OCI-LY1 (cell line): ENCODE measurements around the gene TBC1D14.

ENCODE experiments used
- H2AFZ ChIP-seq: fragments of 200-600 bp; sonication (generic), shearing (Covaris generic); 2 replicates; pipeline ENCODE4 v1.6.0; 2014; ENCODE audit warnings: antibody characterized with exemption, mild to moderate bottlenecking, low read length
- H3F3A ChIP-seq: fragments of 200-600 bp; sonication (generic), shearing (Covaris generic); 2 replicates; pipeline ENCODE4 v1.6.0; 2014; ENCODE audit warnings: mild to moderate bottlenecking, antibody characterized with exemption, low read length, moderate library complexity; ENCODE audit not compliant: insufficient read depth
- H3K27ac ChIP-seq: fragments of 200-600 bp; sonication (generic); 2 replicates; pipeline ENCODE4 v1.5.1; 2014; ENCODE audit warnings: low read length, mixed run types, mild to moderate bottlenecking, low read depth; ENCODE audit not compliant: poor library complexity, severe bottlenecking
- H3K27me3 ChIP-seq: fragments of 200-600 bp; sonication (generic); 2 replicates; pipeline ENCODE4 v1.6.0; 2014; ENCODE audit warnings: antibody characterized with exemption, mild to moderate bottlenecking, low read length, moderate library complexity; ENCODE audit not compliant: insufficient read depth
- H3K36me3 ChIP-seq: fragments of 200-600 bp; sonication (generic); 2 replicates; pipeline ENCODE4 v1.6.1; 2014; ENCODE audit warnings: mild to moderate bottlenecking, antibody characterized with exemption, low read length, moderate library complexity, mixed read lengths; ENCODE audit not compliant: insufficient read depth
- H3K4me1 ChIP-seq: fragments of 200-600 bp; sonication (generic); 2 replicates; pipeline ENCODE4 v1.5.1; 2014; ENCODE audit warnings: mild to moderate bottlenecking, low read length, moderate library complexity; ENCODE audit not compliant: insufficient read depth, severe bottlenecking
- H3K4me2 ChIP-seq: fragments of 200-600 bp; sonication (generic), shearing (Covaris generic); 2 replicates; pipeline ENCODE4 v1.6.1; 2014; ENCODE audit warnings: low read length
- H3K4me3 ChIP-seq: fragments of 200-600 bp; sonication (generic); 2 replicates; pipeline ENCODE4 v1.5.1; 2014; ENCODE audit warnings: low read length, low read depth, mild to moderate bottlenecking, mixed read lengths; ENCODE audit not compliant: poor library complexity, severe bottlenecking
- H3K79me2 ChIP-seq: fragments of 200-600 bp; shearing (Covaris generic); 2 replicates; pipeline ENCODE4 v1.6.1; 2016; ENCODE audit warnings: mixed run types, low read length, mixed read lengths; ENCODE audit not compliant: insufficient read depth
- H3K9ac ChIP-seq: fragments of 200-600 bp; sonication (generic), shearing (Covaris generic); 2 replicates; pipeline ENCODE4 v1.6.1; 2014; ENCODE audit warnings: mild to moderate bottlenecking, low read length, mixed read lengths
- H3K9me2 ChIP-seq: fragments of 200-600 bp; sonication (generic), shearing (Covaris generic); 2 replicates; pipeline ENCODE4 v1.6.1; 2014; ENCODE audit warnings: low read depth, mild to moderate bottlenecking, low read length, mixed read lengths
- H3K9me3 ChIP-seq: fragments of 200-600 bp; shearing (Covaris generic); 2 replicates; pipeline ENCODE4 v1.6.1; 2014; ENCODE audit warnings: low read length, mixed read lengths
- H4K20me1 ChIP-seq: fragments of 200-600 bp; sonication (generic), shearing (Covaris generic); 2 replicates; pipeline ENCODE4 v1.6.0; 2016; ENCODE audit warnings: mild to moderate bottlenecking, low read length; ENCODE audit not compliant: insufficient read depth
- EZH2 ChIP-seq: fragments of 200-600 bp; sonication (generic), shearing (Covaris generic); IDR thresholded peaks from 2 replicates; pipeline ENCODE4 v1.8.0; 2017; ENCODE audit warnings: borderline replicate concordance, mixed run types, mild to moderate bottlenecking, antibody characterized with exemption, low read length, moderate library complexity, mixed read lengths
- TF ChIP-seq, protein P1 (sequence below): fragments of 200-600 bp; sonication (generic), shearing (Covaris generic); IDR thresholded peaks from 2 replicates; pipeline ENCODE4 v1.5.1; 2017; ENCODE audit warnings: mild to moderate bottlenecking, antibody characterized with exemption, low read length, moderate library complexity, mixed read lengths

Gene TBC1D14

DNA sequence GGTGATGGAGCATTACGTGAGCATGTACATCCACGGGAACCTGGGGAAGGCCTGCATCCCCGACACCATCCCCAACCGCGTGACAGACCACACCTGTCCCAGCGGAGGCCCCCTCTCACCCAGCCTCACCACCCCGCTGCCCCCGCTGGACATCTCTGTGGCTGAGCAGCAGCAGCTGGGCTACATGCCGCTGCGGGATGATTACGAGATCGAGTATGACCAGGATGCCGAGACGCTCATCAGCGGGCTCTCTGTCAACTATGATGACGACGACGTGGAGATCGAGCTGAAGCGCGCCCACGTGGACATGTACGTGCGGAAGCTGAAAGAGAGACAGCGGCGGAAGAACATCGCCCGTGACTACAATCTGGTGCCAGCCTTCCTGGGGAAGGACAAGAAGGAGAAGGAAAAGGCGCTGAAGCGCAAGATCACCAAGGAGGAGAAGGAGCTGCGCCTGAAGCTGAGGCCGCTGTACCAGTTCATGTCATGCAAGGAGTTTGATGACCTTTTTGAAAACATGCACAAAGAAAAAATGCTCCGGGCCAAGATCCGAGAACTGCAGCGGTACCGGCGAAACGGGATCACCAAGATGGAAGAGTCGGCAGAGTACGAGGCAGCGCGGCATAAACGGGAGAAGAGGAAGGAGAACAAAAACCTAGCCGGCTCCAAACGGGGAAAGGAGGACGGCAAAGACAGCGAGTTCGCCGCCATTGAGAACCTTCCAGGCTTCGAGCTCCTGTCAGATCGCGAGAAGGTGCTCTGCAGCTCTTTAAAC is 144.7 kb downstream of the TBC1D14 start:
- Histone ChIP-seq H3K9me3 (no peaks in the 10 kb centered on the region), H3K4me2 (no peak overlapping the region), H3F3A (no peaks in the 10 kb centered on the region), H2AFZ (no peak overlapping the region), H3K27me3 (no peaks in the 10 kb centered on the region), H3K4me3 (no peak overlapping the region), H3K9me2 (no peaks in the 10 kb centered on the region), H3K9ac (no peak overlapping the region), H4K20me1 (no peaks in the 10 kb centered on the region), H3K79me2 (no peaks in the 10 kb centered on the region), H3K27ac (no peak overlapping the region), H3K4me1 (no peaks in the 10 kb centered on the region), H3K36me3 (peaks cover 27% of the 10 kb centered on the region)
- TF ChIP-seq, protein P1, sequence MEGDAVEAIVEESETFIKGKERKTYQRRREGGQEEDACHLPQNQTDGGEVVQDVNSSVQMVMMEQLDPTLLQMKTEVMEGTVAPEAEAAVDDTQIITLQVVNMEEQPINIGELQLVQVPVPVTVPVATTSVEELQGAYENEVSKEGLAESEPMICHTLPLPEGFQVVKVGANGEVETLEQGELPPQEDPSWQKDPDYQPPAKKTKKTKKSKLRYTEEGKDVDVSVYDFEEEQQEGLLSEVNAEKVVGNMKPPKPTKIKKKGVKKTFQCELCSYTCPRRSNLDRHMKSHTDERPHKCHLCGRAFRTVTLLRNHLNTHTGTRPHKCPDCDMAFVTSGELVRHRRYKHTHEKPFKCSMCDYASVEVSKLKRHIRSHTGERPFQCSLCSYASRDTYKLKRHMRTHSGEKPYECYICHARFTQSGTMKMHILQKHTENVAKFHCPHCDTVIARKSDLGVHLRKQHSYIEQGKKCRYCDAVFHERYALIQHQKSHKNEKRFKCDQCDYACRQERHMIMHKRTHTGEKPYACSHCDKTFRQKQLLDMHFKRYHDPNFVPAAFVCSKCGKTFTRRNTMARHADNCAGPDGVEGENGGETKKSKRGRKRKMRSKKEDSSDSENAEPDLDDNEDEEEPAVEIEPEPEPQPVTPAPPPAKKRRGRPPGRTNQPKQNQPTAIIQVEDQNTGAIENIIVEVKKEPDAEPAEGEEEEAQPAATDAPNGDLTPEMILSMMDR, result no peak
- TF ChIP-seq EZH2, result no peak

DNA sequence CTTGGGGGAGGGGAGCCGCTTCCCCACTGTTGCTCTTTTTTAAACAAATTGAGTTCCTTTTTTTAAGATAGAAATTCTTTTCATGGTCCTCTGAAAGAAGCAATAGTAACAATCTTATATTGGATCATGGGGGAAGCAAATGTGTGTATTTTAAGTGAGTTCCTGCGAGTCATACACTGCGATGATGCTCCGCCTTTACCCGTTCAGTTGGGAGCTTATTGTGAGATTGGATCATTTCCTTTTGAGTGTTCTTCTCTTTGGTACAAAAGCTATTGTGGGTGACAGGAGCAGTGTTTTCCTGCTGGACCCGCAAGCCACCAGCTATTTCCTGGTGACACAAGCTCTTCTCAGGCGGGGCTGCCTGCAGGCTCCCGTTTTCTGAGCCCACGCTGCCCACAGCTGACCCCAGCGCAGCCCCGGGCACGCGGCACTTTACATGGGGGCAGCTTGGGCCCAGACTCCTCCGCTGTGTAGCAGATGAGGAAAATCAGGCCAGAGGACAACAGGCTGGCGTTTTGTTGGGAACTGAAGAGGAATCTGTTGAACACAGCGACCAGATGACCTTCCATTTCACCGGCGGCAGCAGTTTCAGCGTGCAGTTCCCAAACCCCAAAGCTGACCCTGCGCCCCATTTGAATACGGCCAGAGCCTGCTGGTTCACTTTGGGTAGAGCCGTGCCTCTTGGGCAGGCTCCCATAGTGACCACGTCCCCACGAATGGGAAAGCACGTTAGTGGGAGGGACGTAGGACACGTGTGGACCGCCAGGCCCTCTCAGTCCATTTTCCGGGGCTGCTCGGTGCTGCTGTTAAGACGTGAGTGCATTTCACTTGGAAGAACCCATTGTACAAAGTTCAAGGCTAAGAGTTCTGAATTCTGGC is 145.7 kb downstream of the TBC1D14 start:
- Histone ChIP-seq H3K79me2 (no peaks in the 10 kb centered on the region), H3K9me3 (no peaks in the 10 kb centered on the region)

DNA sequence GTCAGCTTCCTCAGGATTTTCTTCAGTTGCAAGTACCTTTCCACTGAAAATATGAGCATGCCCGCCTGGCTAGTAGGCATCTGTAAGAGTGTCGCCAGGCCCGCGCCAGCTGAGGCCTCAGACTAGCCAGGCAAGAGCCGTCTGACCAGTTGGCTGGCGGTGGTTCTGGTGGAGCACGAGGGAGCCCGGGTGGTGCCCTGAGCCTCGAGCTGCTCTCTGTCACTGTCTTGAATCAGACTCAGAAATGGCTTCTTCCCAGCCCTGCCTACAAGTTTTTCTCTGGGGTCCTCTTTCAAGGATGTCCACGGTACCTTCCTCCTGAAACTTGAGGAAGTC is 146.3 kb downstream of the TBC1D14 start:
- no peaks in the 10 kb centered on the region for H3K27me3 ChIP-seq
- H3F3A ChIP-seq, result no peaks in the 10 kb centered on the region
- no peak overlapping the region for H3K27ac ChIP-seq
- H3K9me2 ChIP-seq, result no peaks in the 10 kb centered on the region
- TF ChIP-seq, protein P1, result no peak
- TF ChIP-seq EZH2, result no peak
- H3K9ac ChIP-seq, result no peak overlapping the region
- H3K9me3 ChIP-seq, result no peaks in the 10 kb centered on the region
- no peak overlapping the region for H2AFZ ChIP-seq
- H4K20me1 ChIP-seq, result no peaks in the 10 kb centered on the region
- no peak overlapping the region for H3K4me3 ChIP-seq
- H3K79me2 ChIP-seq, result no peaks in the 10 kb centered on the region
- no peaks in the 10 kb centered on the region for H3K4me1 ChIP-seq
- peaks cover 37% of the 10 kb centered on the region for H3K36me3 ChIP-seq
- H3K4me2 ChIP-seq, result no peak overlapping the region

More for the DNA sequence above, 145.7 kb downstream of the TBC1D14 start:
- H3F3A ChIP-seq, result no peaks in the 10 kb centered on the region
- no peak overlapping the region for H3K4me2 ChIP-seq
- H3K36me3 ChIP-seq, result peaks cover 33% of the 10 kb centered on the region
- H3K4me3 ChIP-seq, result no peak overlapping the region
- no peaks in the 10 kb centered on the region for H3K9me2 ChIP-seq
- H4K20me1 ChIP-seq, result no peaks in the 10 kb centered on the region
- no peaks in the 10 kb centered on the region for H3K4me1 ChIP-seq
- H3K27ac ChIP-seq, result no peak overlapping the region
- H3K27me3 ChIP-seq, result no peaks in the 10 kb centered on the region
- H2AFZ ChIP-seq, result no peak overlapping the region
- TF ChIP-seq, protein P1, result no peak
- TF ChIP-seq EZH2, result no peak
- no peak overlapping the region for H3K9ac ChIP-seq
